AG09319 (cell line): ENCODE results near the gene RYR2.

Experiments
- DNase-seq: peaks from one replicate; pipeline ENCODE4 v3.0.0-alpha.2; 2010; ENCODE audit warnings: low read depth; ENCODE audit errors: extremely low read depth
- TF ChIP-seq, protein P1 (sequence below): IDR thresholded peaks from 2 replicates; pipeline ENCODE4 v1.5.1; 2011; ENCODE audit warnings: low read depth, mild to moderate bottlenecking, inconsistent platforms, low read length, moderate library complexity

RYR2 gene

DNA sequence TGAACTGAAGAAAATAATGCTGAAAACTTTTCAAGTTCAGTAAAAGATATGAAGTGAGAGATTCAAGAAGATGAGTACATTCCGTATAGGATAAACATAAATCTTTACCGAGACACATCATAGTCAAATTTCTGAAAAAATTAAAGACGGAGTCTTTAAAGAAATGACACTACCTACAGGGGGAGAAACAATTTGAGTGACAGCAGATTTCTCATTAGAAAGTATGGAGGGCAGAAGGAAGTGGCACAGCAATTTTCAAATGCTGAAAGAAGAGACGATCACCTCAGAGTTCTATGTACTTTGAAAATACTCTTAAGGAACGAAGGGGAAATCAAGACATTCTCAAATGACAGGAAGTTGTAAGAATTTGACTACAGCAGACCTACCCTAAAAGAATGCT is 577.6 kb downstream of the RYR2 start:
- TF ChIP-seq, protein P1, sequence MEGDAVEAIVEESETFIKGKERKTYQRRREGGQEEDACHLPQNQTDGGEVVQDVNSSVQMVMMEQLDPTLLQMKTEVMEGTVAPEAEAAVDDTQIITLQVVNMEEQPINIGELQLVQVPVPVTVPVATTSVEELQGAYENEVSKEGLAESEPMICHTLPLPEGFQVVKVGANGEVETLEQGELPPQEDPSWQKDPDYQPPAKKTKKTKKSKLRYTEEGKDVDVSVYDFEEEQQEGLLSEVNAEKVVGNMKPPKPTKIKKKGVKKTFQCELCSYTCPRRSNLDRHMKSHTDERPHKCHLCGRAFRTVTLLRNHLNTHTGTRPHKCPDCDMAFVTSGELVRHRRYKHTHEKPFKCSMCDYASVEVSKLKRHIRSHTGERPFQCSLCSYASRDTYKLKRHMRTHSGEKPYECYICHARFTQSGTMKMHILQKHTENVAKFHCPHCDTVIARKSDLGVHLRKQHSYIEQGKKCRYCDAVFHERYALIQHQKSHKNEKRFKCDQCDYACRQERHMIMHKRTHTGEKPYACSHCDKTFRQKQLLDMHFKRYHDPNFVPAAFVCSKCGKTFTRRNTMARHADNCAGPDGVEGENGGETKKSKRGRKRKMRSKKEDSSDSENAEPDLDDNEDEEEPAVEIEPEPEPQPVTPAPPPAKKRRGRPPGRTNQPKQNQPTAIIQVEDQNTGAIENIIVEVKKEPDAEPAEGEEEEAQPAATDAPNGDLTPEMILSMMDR, result no peak
- DNase-seq, result no peak

DNA sequence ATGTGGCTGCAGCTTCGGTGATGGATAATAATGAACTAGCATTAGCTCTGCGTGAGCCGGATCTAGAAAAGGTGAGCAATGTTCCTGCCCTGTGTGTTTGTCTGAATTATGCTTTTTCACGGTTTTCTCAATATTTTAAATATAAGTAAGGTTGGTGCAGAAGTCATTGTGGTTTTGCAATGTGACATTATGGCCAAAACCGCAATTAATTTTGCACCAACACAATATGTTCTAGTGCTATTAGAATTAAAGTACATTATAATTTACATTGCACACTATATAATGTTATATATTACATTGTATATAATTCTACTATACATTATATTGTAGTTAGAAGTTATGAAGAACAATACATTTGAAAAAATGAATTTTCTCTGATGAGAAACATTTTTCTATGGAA is 592.9 kb downstream of the RYR2 start:
- DNase-seq, result no peak
- TF ChIP-seq, protein P1, result no peak

DNA sequence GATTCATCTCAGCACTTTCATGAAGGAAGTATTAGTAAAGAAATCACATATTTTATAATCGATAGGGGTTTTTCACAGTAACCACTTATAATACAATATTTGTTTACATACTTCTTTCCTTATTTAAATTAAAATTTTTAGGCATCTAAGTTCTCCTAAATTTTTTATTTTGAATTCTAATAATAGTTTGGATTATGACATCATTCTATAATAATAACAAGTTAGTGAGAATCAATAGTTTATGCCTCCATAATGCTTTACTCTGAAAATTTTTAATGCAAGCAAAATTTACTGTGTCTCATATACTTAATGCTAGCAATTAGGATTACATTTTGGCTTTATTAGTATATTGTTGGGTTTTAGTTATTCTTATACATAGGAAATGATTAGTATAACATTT is 596.6 kb downstream of the RYR2 start:
- no peak for DNase-seq
- TF ChIP-seq, protein P1, result no peak

DNA sequence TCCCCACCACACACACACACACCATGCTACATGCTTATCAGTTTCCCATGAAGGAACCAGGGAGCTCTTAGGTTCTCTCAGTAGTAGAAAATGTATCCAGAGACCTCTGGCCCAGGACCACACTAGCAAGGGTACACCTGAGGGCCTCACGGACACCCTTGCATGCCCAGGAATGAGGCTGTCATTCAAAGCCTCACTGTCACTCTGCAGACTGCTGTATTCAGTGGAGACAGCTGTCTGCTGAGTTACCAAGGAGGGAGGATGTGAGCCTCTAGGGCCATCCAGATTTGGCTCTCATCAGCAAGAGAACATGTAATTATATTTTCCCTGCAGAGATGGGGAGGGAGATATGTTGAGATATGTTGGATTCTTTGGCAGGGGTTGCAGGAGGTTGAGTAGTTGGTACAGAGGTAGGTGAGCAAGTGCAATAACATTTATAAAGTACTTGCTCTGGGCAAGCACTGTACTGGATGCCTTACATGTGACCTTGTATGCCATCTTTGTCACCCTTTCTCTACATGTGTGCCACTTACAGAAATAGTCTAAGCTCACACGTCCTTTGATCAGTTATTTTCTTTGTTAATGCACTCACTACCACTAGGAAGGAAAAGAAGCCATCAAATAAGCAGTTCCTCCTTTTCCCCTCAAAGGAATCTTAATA is 598.2 kb downstream of the RYR2 start:
- TF ChIP-seq, protein P1, result no peak
- no peak for DNase-seq

DNA sequence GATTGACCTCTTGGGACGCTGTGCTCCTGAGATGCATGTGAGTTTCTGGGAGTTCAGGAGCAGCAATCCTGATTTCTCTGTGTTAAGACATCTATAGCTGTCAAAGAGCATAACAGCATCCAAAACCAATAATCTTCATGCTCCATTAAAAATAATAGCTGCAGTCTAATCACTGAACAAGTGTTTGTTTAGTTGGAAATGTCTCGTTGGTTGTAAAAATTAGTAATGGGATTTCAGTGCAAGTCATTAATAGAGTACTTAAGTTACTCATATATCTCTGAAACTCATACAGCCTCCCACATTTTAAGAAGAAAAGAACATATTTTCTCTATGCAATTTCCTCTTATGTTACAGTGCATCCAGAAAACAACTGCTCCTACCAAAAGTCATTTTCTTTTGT is 599.0 kb downstream of the RYR2 start:
- DNase-seq, result no peak
- TF ChIP-seq, protein P1, result no peak

DNA sequence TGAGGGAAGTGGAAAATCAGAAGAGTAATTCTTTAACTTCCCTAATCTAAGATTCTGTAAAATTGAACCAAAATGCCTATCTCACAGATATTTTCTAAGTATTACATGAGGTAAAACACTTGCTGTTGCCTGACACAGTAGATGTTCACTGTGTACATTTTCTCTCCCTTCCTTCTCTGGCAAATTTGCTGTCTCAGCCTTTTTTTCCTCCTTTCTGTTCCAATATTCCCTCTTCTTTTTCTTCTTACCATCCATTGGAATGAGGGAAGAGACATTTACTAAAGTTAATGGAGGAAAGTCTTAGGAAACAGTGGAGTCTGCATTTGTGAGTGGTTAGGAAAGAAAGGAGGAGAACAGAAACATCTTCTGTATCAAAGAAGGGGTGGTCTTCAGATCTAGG is 608.8 kb downstream of the RYR2 start:
- DNase-seq, result no peak
- TF ChIP-seq, protein P1, result no peak

DNA sequence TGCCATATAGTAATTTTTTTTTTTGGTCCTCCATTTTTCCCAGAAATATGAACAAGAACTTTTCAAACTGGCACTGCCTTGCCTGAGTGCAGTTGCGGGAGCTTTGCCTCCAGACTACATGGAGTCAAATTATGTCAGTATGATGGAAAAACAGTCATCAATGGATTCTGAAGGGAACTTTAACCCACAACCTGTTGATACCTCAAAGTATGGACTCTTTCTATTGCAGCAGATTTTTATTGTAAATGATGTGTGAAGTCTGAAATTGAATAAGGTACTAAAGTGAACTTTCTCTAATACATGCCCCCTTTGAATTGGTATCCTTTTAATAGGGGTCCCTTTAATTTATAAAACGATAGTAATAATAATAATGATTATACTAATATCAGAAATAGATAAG is 613.8 kb downstream of the RYR2 start:
- TF ChIP-seq, protein P1, result no peak
- no peak for DNase-seq
